Spleen (tissue), 11 donors: ENCODE data around the gene DNER. TPM values are rescaled to one million over a fixed set of nuclear protein-coding genes. Genes with fewer than 3 reads are reported as not detected.
"Not testable (repeated sequence)": the region's sequence is repeated elsewhere in the genome, so short reads cannot be mapped to it uniquely, and the experiment has no call there.

Experiments
- DNase-seq: peaks from one replicate; pipeline ENCODE4 v3.0.0-alpha.2; 2020
- H3K27ac ChIP-seq, 8 donors: fragments of 200-600 bp; sonication (generic) in 7 of 8; 1 replicate in 4 of 8; 2 replicates in 4 of 8; pipeline versions ENCODE4 v1.5.0 to v1.8.0; 2016 to 2021; ENCODE audit warnings: inconsistent platforms in 4 of 8, mild to moderate bottlenecking in 4 of 8, moderate library complexity in 1 of 8
- H3K27me3 ChIP-seq, 7 donors: fragments of 200-600 bp; sonication (generic) in 6 of 7; replicated peaks in 1 of 7; 1 replicate in 4 of 7; 2 replicates in 3 of 7; pipeline versions ENCODE4 v1.5.0 to v1.8.0; 2016 to 2021; ENCODE audit warnings: inconsistent platforms in 3 of 7, mild to moderate bottlenecking in 1 of 7
- H3K36me3 ChIP-seq, 6 donors: fragments of 200-600 bp; sonication (generic) in 5 of 6; 1 replicate in 4 of 6; 2 replicates in 2 of 6; pipeline versions ENCODE4 v1.5.0 to v1.8.0; 2016 to 2021; ENCODE audit warnings: inconsistent platforms in 2 of 6
- H3K4me1 ChIP-seq, 6 donors: fragments of 200-600 bp; sonication (generic) in 5 of 6; 1 replicate in 3 of 6; 2 replicates in 3 of 6; pipeline versions ENCODE4 v1.5.0 to v1.8.0; 2016 to 2021; ENCODE audit warnings: inconsistent platforms in 3 of 6
- H3K4me3 ChIP-seq, 8 donors: fragments of 200-600 bp; sonication (generic) in 7 of 8; 1 replicate in 4 of 8; 2 replicates in 4 of 8; pipeline versions ENCODE4 v1.5.0 to v1.8.0; 2016 to 2021; ENCODE audit warnings: inconsistent platforms in 4 of 8, mild to moderate bottlenecking in 4 of 8, moderate library complexity in 2 of 8
- H3K9me3 ChIP-seq, 8 donors: fragments of 200-600 bp; sonication (generic) in 7 of 8; 1 replicate in 4 of 8; 2 replicates in 4 of 8; pipeline versions ENCODE4 v1.5.0 to v1.8.0; 2016 to 2021; ENCODE audit warnings: inconsistent platforms in 4 of 8
- CTCF ChIP-seq, 11 experiments: fragments of 200-600 bp in 7 of 11; fragments of 450-650 bp in 4 of 11; sonication (generic) in 4 of 11; IDR thresholded peaks in 8 of 11; conservative IDR thresholded peaks in 3 of 11; 1 replicate in 7 of 11; 2 replicates in 4 of 11; pipeline versions ENCODE4 v1.4.0 to v1.8.0; 2016 to 2021; ENCODE audit warnings: antibody characterized with exemption in 11 of 11, inconsistent platforms in 4 of 11, mild to moderate bottlenecking in 1 of 11
- POLR2A ChIP-seq, 3 donors: fragments of 450-650 bp; IDR thresholded peaks; one replicate each; pipeline ENCODE4 v1.5.1; 2017; ENCODE audit warnings: antibody characterized with exemption in 3 of 3, mild to moderate bottlenecking in 1 of 3
- POLR2AphosphoS5 ChIP-seq, 3 donors: sonication (generic); formaldehyde crosslinking; IDR thresholded peaks; one replicate each; pipeline ENCODE4 v1.5.1; 2017; ENCODE audit warnings: antibody characterized with exemption in 3 of 3
- WGBS, 5 donors: extraction: QIAGEN DNeasy Blood & Tissue Kit in 3 of 5; methylation state at CpG; one replicate each; pipeline versions ENCODE4 v1.1.5 to v1.1.7; 2013 to 2018; 5-methylcytosine and 5-hydroxymethylcytosine counted together
- intact Hi-C: fragments of 100-400 bp; cut with DNase I; formaldehyde crosslinking; loops from one replicate; pipeline ENCODE4 v1.15.0; 2023; ENCODE audit warnings: low total_unique reads
- polyA plus RNA-seq, 3 donors: library from polyadenylated mRNA; stranded (reverse); fragments of 200-250 nt; gene quantifications; one replicate each; pipeline ENCODE4 v1.2.1, GENCODE V29; 2013
- total RNA-seq, 7 donors: library from RNA; depleted of rRNA in 3 of 7; stranded (reverse); fragments of >200 nt in 3 of 7; fragmentation: NEBNext Ultra II Directional in 4 of 7; extraction: Animal tissue kit (Norgen Biotek cat#: 25700) in 4 of 7; gene quantifications; one replicate each; pipeline versions ENCODE4 v1.1.0 to v1.2.1, GENCODE V29; 2016 to 2021
- donor health status: healthy with polysubstance abuse.
- donor health status: DM: no; HTN: no; CAD: no; lungs with moderate emphysema.
- donor health status: DM: no; HTN: no; CAD: no.
- donor health status: Bipolar disorder and iron deficiency.
- donor health status: healthy.
- donor health status: DM: no; HTN: no; CAD: no.
- donor health status: DM: yes; HTN: yes; CAD: no.

Gene DNER
- total and polyA plus RNA-seq, 10 donors = 0.03 to 0.58 (median 0.26) TPM; not detected in 3

GRCh38 chr2:229343661-229344060 lies 370.7 kb downstream of the DNER start:
- 88 to 94% (median 92%) methylated on average over 3 of the region's 3 CpGs for WGBS, 5 donors
- Histone ChIP-seq H3K9me3 (no peaks in the 10 kb centered on the region), H3K4me1 (no peaks in the 10 kb centered on the region), H3K27ac (no peak overlapping the region), H3K4me3 (no peak overlapping the region), H3K36me3 (no peaks in the 10 kb centered on the region), H3K27me3 (no peaks in the 10 kb centered on the region)
- intact Hi-C loops = no loop called here
- no peak for DNase-seq
- TF ChIP-seq POLR2A (IDR thresholded peaks at IDR 0.05) (no peak), CTCF (IDR thresholded peaks at IDR 0.05 in 8 of 11, conservative IDR thresholded peaks at IDR 0.05 in 3 of 11) (no peak), POLR2AphosphoS5 (IDR thresholded peaks at IDR 0.05) (no peak)

DNA sequence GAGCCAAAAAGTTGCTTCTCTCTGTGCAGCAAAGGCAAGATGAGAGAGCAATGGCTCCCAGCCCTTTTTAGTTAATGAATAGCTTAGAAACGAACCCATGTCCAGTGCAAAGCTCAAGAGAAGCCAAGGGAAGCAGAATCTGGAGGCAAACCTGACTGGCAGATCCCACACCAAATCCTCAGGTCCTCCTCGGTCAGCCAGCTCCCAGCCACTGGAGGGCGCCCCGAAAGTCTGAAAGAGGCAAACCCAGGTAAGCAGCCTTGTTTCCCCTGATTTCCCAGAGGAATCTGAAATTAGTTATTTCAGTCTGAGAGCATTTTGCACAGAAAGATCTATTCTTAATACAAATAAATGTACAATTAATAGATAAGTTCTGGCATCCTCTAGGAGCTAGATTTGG lies 372.0 kb downstream of the DNER start:
- TF ChIP-seq CTCF (IDR thresholded peaks at IDR 0.05 in 8 of 11, conservative IDR thresholded peaks at IDR 0.05 in 3 of 11) (peak in 6 of 11 experiments; percentile 11 to 40 (median 27)), POLR2A (IDR thresholded peaks at IDR 0.05) (no peak)
- intact Hi-C loops = no loop called here
- WGBS, 5 donors = 30 to 51% (median 49%) methylated on average over 4 of the region's 4 CpGs
- Histone ChIP-seq H3K36me3 (no peaks in the 10 kb centered on the region), H3K27me3 (no peaks in the 10 kb centered on the region), H3K4me1 (no peaks in the 10 kb centered on the region), H3K27ac (no peak overlapping the region), H3K4me3 (no peak overlapping the region), H3K9me3 (no peaks in the 10 kb centered on the region)
- DNase-seq = no peak

GRCh38 chr2:229340086-229340760 lies 374.1 kb downstream of the DNER start:
- H3K36me3 ChIP-seq = no peaks in the 10 kb centered on the region
- no peak overlapping the region for H3K4me3 ChIP-seq
- H3K27ac ChIP-seq = no peak overlapping the region
- no peak for DNase-seq
- intact Hi-C loops = no loop called here
- TF ChIP-seq POLR2AphosphoS5 (IDR thresholded peaks at IDR 0.05) (no peak), CTCF (IDR thresholded peaks at IDR 0.05 in 8 of 11, conservative IDR thresholded peaks at IDR 0.05 in 3 of 11) (no peak), POLR2A (IDR thresholded peaks at IDR 0.05) (no peak)
- H3K9me3 ChIP-seq = no peaks in the 10 kb centered on the region
- H3K27me3 ChIP-seq = no peaks in the 10 kb centered on the region
- H3K4me1 ChIP-seq = no peaks in the 10 kb centered on the region
- 77 to 93% (median 82%) methylated on average over 8 of the region's 8 CpGs for WGBS, 5 donors

DNA sequence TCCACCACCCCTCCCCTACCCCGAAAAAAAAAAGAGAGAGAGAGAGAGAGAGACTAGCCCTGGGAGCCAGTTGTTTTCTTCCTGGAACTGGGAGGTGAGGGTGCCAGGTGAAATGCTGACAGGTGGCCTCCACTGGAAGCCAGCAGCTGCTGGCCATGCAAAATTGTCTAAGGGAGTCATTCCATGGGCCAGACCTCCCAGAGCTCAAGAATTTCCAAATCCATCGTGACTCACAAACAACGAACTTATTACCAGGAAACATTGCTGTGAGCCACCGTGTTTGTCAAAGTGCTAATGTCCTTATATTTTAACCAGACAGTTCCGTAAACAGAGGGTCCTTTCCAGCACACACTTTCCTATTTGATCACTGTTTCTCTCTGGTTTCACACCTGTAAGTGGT lies 374.7 kb downstream of the DNER start:
- H3K27me3 ChIP-seq = no peaks in the 10 kb centered on the region
- no peak overlapping the region for H3K27ac ChIP-seq
- TF ChIP-seq POLR2AphosphoS5 (IDR thresholded peaks at IDR 0.05) = no peak
- no peak for TF ChIP-seq POLR2A (IDR thresholded peaks at IDR 0.05)
- TF ChIP-seq CTCF (IDR thresholded peaks at IDR 0.05 in 8 of 11, conservative IDR thresholded peaks at IDR 0.05 in 3 of 11) = no peak
- 84 to 91% (median 88%) methylated on average over 5 of the region's 5 CpGs for WGBS, 5 donors
- H3K4me1 ChIP-seq = no peaks in the 10 kb centered on the region
- H3K4me3 ChIP-seq = no peak overlapping the region
- H3K9me3 ChIP-seq = no peaks in the 10 kb centered on the region
- no peaks in the 10 kb centered on the region for H3K36me3 ChIP-seq
- intact Hi-C loops = no loop called here
- DNase-seq = no peak

GRCh38 chr2:229339171-229339570 lies 375.2 kb downstream of the DNER start:
- DNase-seq, H3K4me1 ChIP-seq, H3K27ac ChIP-seq, H3K36me3 ChIP-seq, H3K9me3 ChIP-seq, H3K27me3 ChIP-seq, H3K4me3 ChIP-seq, intact Hi-C loops: not testable (repeated sequence)
- 78 to 87% (median 84%) methylated on average over 4 of the region's 4 CpGs for WGBS, 5 donors
